ENCODE data around the gene NBPF11. TPM values are rescaled to one million over a fixed set of nuclear protein-coding genes. Genes with fewer than 3 reads are reported as not detected.
"Not testable (repeated sequence)": the region's sequence is repeated elsewhere in the genome, so short reads cannot be mapped to it uniquely, and the experiment has no call there.

NBPF11 gene
- 10 to 100 TPM in 2 of 4 donors, 1 to 10 TPM in 2; 5.0 to 13.3 (median 8.6) TPM for total RNA-seq
- polyA plus RNA-seq = 1 to 10 TPM; 1.6 to 6.5 (median 4.2) TPM

GRCh38 chr1:148151911-148152656, at the start of gene NBPF11:
NBPF11 (minus strand) TSS chr1:148152281; CDS start chr1:148127003, 25,278 bp downstream.
- Histone ChIP-seq H3K4me3 (peak within 1 kb of the TSS; percentile 55 to 77 (median 70)), H3K27me3 (peaks cover 0 to 14% (median 0%) of the 10 kb centered on the region in 3 donors), H3K27ac (peak within 1 kb of the TSS; percentile 77 to 90 (median 82))
- peak; percentile 88 for DNase-seq
- H3K36me3 ChIP-seq; intact Hi-C loops (cut with DNase I); H3K9me3 ChIP-seq; H3K4me1 ChIP-seq: not testable (repeated sequence)
- TF ChIP-seq POLR2AphosphoS5 (IDR thresholded peaks at IDR 0.05) = peak in 3 of 4 donors; percentile 66 to 77 (median 66)
- WGBS, 2 donors = 0 to 1% methylated on average over 45 of the region's 45 CpGs

GRCh38 chr1:148197396-148197795, 45.3 kb upstream of the NBPF11 start:
- not testable (repeated sequence) for H3K4me1 ChIP-seq

GRCh38 chr1:148196949-148197348, 44.9 kb upstream of the NBPF11 start:
- DNase-seq; intact Hi-C loops (cut with DNase I); H3K27ac ChIP-seq; H3K9me3 ChIP-seq; H3K4me1 ChIP-seq; H3K4me3 ChIP-seq; H3K27me3 ChIP-seq; H3K36me3 ChIP-seq: not testable (repeated sequence)
- WGBS, 2 donors = no CpG with 5 or more reads among the region's 1 CpG

More at GRCh38 chr1:148197396-148197795, 45.3 kb upstream of the NBPF11 start:
- DNase-seq; H3K4me3 ChIP-seq; H3K36me3 ChIP-seq; H3K27me3 ChIP-seq; intact Hi-C loops (cut with DNase I); H3K9me3 ChIP-seq; H3K27ac ChIP-seq: not testable (repeated sequence)
- no CpG with 5 or more reads among the region's 3 CpGs for WGBS, 2 donors

GRCh38 chr1:148195115-148195514, 43.0 kb upstream of the NBPF11 start:
- intact Hi-C loops (cut with DNase I); H3K4me1 ChIP-seq; H3K27ac ChIP-seq; H3K9me3 ChIP-seq; H3K36me3 ChIP-seq; DNase-seq; H3K4me3 ChIP-seq; H3K27me3 ChIP-seq: not testable (repeated sequence)
- WGBS, 2 donors = 88 to 98% methylated on average over 1 of the region's 2 CpGs

GRCh38 chr1:148188768-148189167, 36.7 kb upstream of the NBPF11 start:
- H3K27ac ChIP-seq; H3K36me3 ChIP-seq; intact Hi-C loops (cut with DNase I); H3K4me3 ChIP-seq; H3K4me1 ChIP-seq; H3K9me3 ChIP-seq; DNase-seq; H3K27me3 ChIP-seq: not testable (repeated sequence)

GRCh38 chr1:148178682-148179081, 26.6 kb upstream of the NBPF11 start:
- H3K4me3 ChIP-seq; H3K9me3 ChIP-seq; H3K27me3 ChIP-seq; intact Hi-C loops (cut with DNase I); H3K4me1 ChIP-seq; DNase-seq; H3K36me3 ChIP-seq; H3K27ac ChIP-seq: not testable (repeated sequence)

GRCh38 chr1:148175414-148175813, 23.3 kb upstream of the NBPF11 start:
- H3K9me3 ChIP-seq; H3K4me3 ChIP-seq; H3K27ac ChIP-seq; H3K27me3 ChIP-seq; DNase-seq; H3K4me1 ChIP-seq; intact Hi-C loops (cut with DNase I); H3K36me3 ChIP-seq: not testable (repeated sequence)
- whole genome bisulfite sequencing, 2 donors = 67 to 79% methylated on average over 2 of the region's 2 CpGs

GRCh38 chr1:148171995-148172394, 19.9 kb upstream of the NBPF11 start:
- intact Hi-C loops (cut with DNase I); H3K4me1 ChIP-seq; H3K27ac ChIP-seq; H3K9me3 ChIP-seq; H3K36me3 ChIP-seq; H3K27me3 ChIP-seq; DNase-seq; H3K4me3 ChIP-seq: not testable (repeated sequence)

GRCh38 chr1:148166558-148167492, 14.7 kb upstream of the NBPF11 start:
- Histone ChIP-seq H3K27ac (no peak overlapping the region), H3K4me1 (no peaks in the 10 kb centered on the region), H3K9me3 (no peaks in the 10 kb centered on the region), H3K36me3 (no peaks in the 10 kb centered on the region), H3K4me3 (no peak overlapping the region), H3K27me3 (peaks cover 0 to 8% (median 0%) of the 10 kb centered on the region in 3 donors)
- 63 to 68% methylated on average over 4 of the region's 4 CpGs for WGBS, 2 donors
- DNase-seq = no peak
- intact Hi-C loops (cut with DNase I) = no loop called here
- TF ChIP-seq POLR2AphosphoS5 (IDR thresholded peaks at IDR 0.05) (no peak), CTCF (IDR thresholded peaks at IDR 0.05) (no peak), EP300 (IDR thresholded peaks at IDR 0.05) (no peak), POLR2A (IDR thresholded peaks at IDR 0.05) (no peak)
